Midbrain (tissue), 1 donor: Measurements from ENCODE around the gene PKD2L1.
"Not testable (repeated sequence)": the region's sequence is repeated elsewhere in the genome, so short reads cannot be mapped to it uniquely, and the experiment has no call there.

Experiments
- DNase-seq: peaks from one replicate; lab custom pipeline; 2025; lab: John Stamatoyannopoulos, UW

PKD2L1 gene

GRCh38 chr10:100330079-100330478, at the start of gene PKD2L1:
Gene PKD2L1 (minus strand): TSS chr10:100330228. CDS start chr10:100330103, 125 bp downstream.
- no peak for DNase-seq

GRCh38 chr10:100377830-100378229, 47.8 kb upstream of the PKD2L1 start:
- DNase-seq = no peak

GRCh38 chr10:100376656-100377055, 46.6 kb upstream of the PKD2L1 start:
- not testable (repeated sequence) for DNase-seq

- not testable (repeated sequence) for DNase-seq
These were observed 44.8 kb upstream of the PKD2L1 start for GRCh38 chr10:100374677-100375353.

GRCh38 chr10:100374200-100374655, 44.2 kb upstream of the PKD2L1 start:
- DNase-seq = peak; percentile 71

- DNase-seq = peak; percentile 97
These were observed 43.5 kb upstream of the PKD2L1 start for GRCh38 chr10:100373298-100374199.

- no peak for DNase-seq
These were observed 42.6 kb upstream of the PKD2L1 start for GRCh38 chr10:100372415-100373297.

GRCh38 chr10:100371482-100372027, 41.5 kb upstream of the PKD2L1 start:
- DNase-seq = no peak

GRCh38 chr10:100370714-100371481, 40.9 kb upstream of the PKD2L1 start:
- DNase-seq = peak; percentile 80

GRCh38 chr10:100368721-100369120, 38.7 kb upstream of the PKD2L1 start:
- DNase-seq = no peak

- peak; percentile 64 for DNase-seq
These were observed 34.8 kb upstream of the PKD2L1 start for GRCh38 chr10:100364735-100365391.

GRCh38 chr10:100364175-100364574, 34.1 kb upstream of the PKD2L1 start:
- no peak for DNase-seq

GRCh38 chr10:100362570-100363496, 32.8 kb upstream of the PKD2L1 start:
- peak; percentile 49 for DNase-seq

- DNase-seq = no peak
These were observed 30.2 kb upstream of the PKD2L1 start for GRCh38 chr10:100360234-100360633.

GRCh38 chr10:100359529-100360150, 29.6 kb upstream of the PKD2L1 start:
- DNase-seq = no peak

GRCh38 chr10:100359030-100359432, 29.0 kb upstream of the PKD2L1 start:
- no peak for DNase-seq

GRCh38 chr10:100357059-100357858, 27.2 kb upstream of the PKD2L1 start:
- no peak for DNase-seq
